ENCODE results near the gene TMEM219. TPM values are rescaled to one million over a fixed set of nuclear protein-coding genes. Genes with fewer than 3 reads are reported as not detected.

The TMEM219 gene
- total and polyA plus RNA-seq, 2 of the 8 experiments (the other 6 are each of a cell fraction or from before 2014, with no cell fraction given): 60.2 to 116 TPM

- DNase-seq (ENCODE audit: low read depth in 1 of 2, low spot score in 2 of 2): no peak
- Histone ChIP-seq H2BK20ac (ENCODE audit: low read length) (no peak overlapping the region), H2BK120ac (replicated peaks; ENCODE audit: low read depth, low read length) (no peak overlapping the region), H3K27ac (ENCODE audit: low read depth, low read length) (no peak overlapping the region), H2BK5ac (ENCODE audit: low read depth, low read length) (no peak overlapping the region), H4K5ac (ENCODE audit: insufficient read length, low read depth, low read length) (no peak overlapping the region), H2AK5ac (ENCODE audit: low read depth, low read length) (no peak overlapping the region), H3K23ac (ENCODE audit: insufficient read length) (no peak overlapping the region), H4K8ac (ENCODE audit: extremely low read depth, insufficient read depth, low read length) (no peak overlapping the region), H2BK15ac (ENCODE audit: low read length) (no peak overlapping the region), H3K4me3 (ENCODE audit: extremely low read depth in 1 of 4, insufficient read depth in 2 of 4, low read depth in 3 of 4, low read length in 4 of 4) (no peak overlapping the region), H3K9ac (replicated peaks in 1 of 4; ENCODE audit: extremely low read depth in 1 of 4, low read depth in 3 of 4, low read length in 3 of 4) (no peak overlapping the region), H3K14ac (ENCODE audit: insufficient read length) (no peak overlapping the region), H3K4me2 (ENCODE audit: insufficient read depth in 1 of 2, low read depth in 2 of 2, low read length in 2 of 2) (no peak overlapping the region), H3K4me1 (replicated peaks in 1 of 4; ENCODE audit: control insufficient read depth in 3 of 4, insufficient read depth in 4 of 4, low read length in 3 of 4) (peaks cover 0 to 5% (median 3%) of the 10 kb centered on the region in 4 experiments; a peak in 5 of 7 replicates), H4K20me1 (replicated peaks in 1 of 2; ENCODE audit: control insufficient read depth in 1 of 2, insufficient read depth in 2 of 2, low read length in 2 of 2) (no peaks in the 10 kb centered on the region), H2BK12ac (ENCODE audit: low read depth, low read length) (no peak overlapping the region), H3K79me1 (ENCODE audit: low read depth, low read length) (no peaks in the 10 kb centered on the region), H3K27me3 (replicated peaks in 1 of 4; ENCODE audit: control insufficient read depth in 3 of 4, extremely low read depth in 1 of 4, insufficient read depth in 3 of 4, low read length in 3 of 4) (peaks cover 0 to 2% (median 0%) of the 10 kb centered on the region in 4 experiments; a peak in 1 of 7 replicates), H3K79me2 (ENCODE audit: control insufficient read depth in 1 of 2, insufficient read depth in 2 of 2, low read length in 2 of 2) (no peaks in the 10 kb centered on the region), H3K9me3 (ENCODE audit: insufficient read depth in 2 of 2, low read depth in 1 of 2, low read length in 1 of 2) (no peaks in the 10 kb centered on the region), H3K36me3 (ENCODE audit: control insufficient read depth in 2 of 4, insufficient read depth in 4 of 4, low read length in 3 of 4) (no peaks in the 10 kb centered on the region), H3K18ac (ENCODE audit: extremely low read depth, low read length) (no peak overlapping the region), H3K56ac (replicated peaks; ENCODE audit: insufficient read length, low read depth, low read length) (no peak overlapping the region), H3K4ac (replicated peaks; ENCODE audit: insufficient read length, low read depth, low read length) (no peak overlapping the region), H2AFZ (ENCODE audit: low read length) (no peak overlapping the region), H4K91ac (replicated peaks; ENCODE audit: insufficient read length, low read length) (no peak overlapping the region), H3K23me2 (ENCODE audit: low read depth, low read length) (peaks cover 12% of the 10 kb centered on the region)
- ChIA-PET POLR2A (ENCODE audit: partially characterized antibody) (interaction anchor here (0.6 kb wide), 1 partner anchor 57 kb away, joined by 3 read pairs; no protein-coding TSS in a partner anchor), CTCF (ENCODE audit: partially characterized antibody) (no interaction called here)
- no peak for FAIRE-seq
- WGBS, 2 experiments (ENCODE audit: extremely low coverage in 1 of 2, insufficient coverage in 1 of 2, insufficient read length in 1 of 2, insufficient replicate concordance in 2 of 2, low coverage in 1 of 2, low lambda C conversion rate in 2 of 2, missing lambda C conversion rate in 1 of 2): 81% methylated on average over 9 of the region's 9 CpGs; no CpG with 5 or more reads in 1 of the 2 experiments
- TF ChIP-seq KDM4A (IDR thresholded peaks at IDR 0.05; ENCODE audit: low read depth, low read length, severe bottlenecking): no peak
- no peak for TF ChIP-seq CHD1 (IDR thresholded peaks at IDR 0.05; ENCODE audit: low read depth, low read length)
- TF ChIP-seq CBX5 (IDR thresholded peaks at IDR 0.05; ENCODE audit: low read depth, low read length): no peak
- TF ChIP-seq HDAC6 (IDR thresholded peaks at IDR 0.05; ENCODE audit: low read depth, low read length): no peak
Observed at GRCh38 chr16:29959293-29959692, 2.6 kb upstream of the TMEM219 start.

Measured in H1 (cell line).